Nucleus accumbens (tissue), 56 donors: ENCODE measurements around the gene MPP4.
"Not testable (repeated sequence)": the region's sequence is repeated elsewhere in the genome, so short reads cannot be mapped to it uniquely, and the experiment has no call there.

Experiments
- DNase-seq, 56 donors: peaks; one replicate each; lab custom pipeline; 2025; lab: John Stamatoyannopoulos, UW

MPP4 gene

GRCh38 chr2:201674794-201675193, 23.6 kb downstream of the MPP4 start:
- DNase-seq, result no peak

- DNase-seq, result no peak
Observed at GRCh38 chr2:201674298-201674697, 24.1 kb downstream of the MPP4 start.

- DNase-seq, result no peak
Observed at GRCh38 chr2:201673546-201673945, 24.9 kb downstream of the MPP4 start.

- not testable (repeated sequence) for DNase-seq
Observed at GRCh38 chr2:201671205-201671604, 27.2 kb downstream of the MPP4 start.

GRCh38 chr2:201669865-201670264, 28.6 kb downstream of the MPP4 start:
- DNase-seq, result no peak

GRCh38 chr2:201668402-201668910, 30.0 kb downstream of the MPP4 start:
- no peak for DNase-seq

GRCh38 chr2:201664334-201664733, 34.1 kb downstream of the MPP4 start:
- DNase-seq, result no peak

- no peak for DNase-seq
Observed at GRCh38 chr2:201661366-201661765, 37.1 kb downstream of the MPP4 start.

- no peak for DNase-seq
Observed at GRCh38 chr2:201660293-201660895, 38.0 kb downstream of the MPP4 start.

GRCh38 chr2:201656740-201657139, 41.7 kb downstream of the MPP4 start:
- no peak for DNase-seq

GRCh38 chr2:201656102-201656501, 42.3 kb downstream of the MPP4 start:
- DNase-seq, result no peak

GRCh38 chr2:201654616-201655384, 43.6 kb downstream of the MPP4 start:
- DNase-seq, result no peak

- DNase-seq, result no peak
Observed at GRCh38 chr2:201653221-201653620, 45.2 kb downstream of the MPP4 start.

GRCh38 chr2:201649442-201649841, 49.0 kb downstream of the MPP4 start:
- no peak for DNase-seq

GRCh38 chr2:201647431-201647830, 51.0 kb downstream of the MPP4 start:
- no peak for DNase-seq

GRCh38 chr2:201644001-201644400, 54.4 kb downstream of the MPP4 start:
- peak in 8 of 56 donors; percentile 1 to 27 (median 4) for DNase-seq

- DNase-seq, result peak in 36 of 56 donors; percentile 9 to 83 (median 56)
Observed at GRCh38 chr2:201643216-201643890, 55.1 kb downstream of the MPP4 start, which contains the start of gene TMEM237. Gene TMEM237, minus strand, starts transcription at chr2:201643503. Its CDS starts 103 bp downstream, at chr2:201643400.

GRCh38 chr2:201642579-201643215, 55.7 kb downstream of the MPP4 start:
- peak in 55 of 56 donors; percentile 5 to 87 (median 72) for DNase-seq

- DNase-seq, result peak in 8 of 56 donors; percentile 53 to 86 (median 67)
Observed at GRCh38 chr2:201642086-201642578, 56.3 kb downstream of the MPP4 start.

- DNase-seq, result no peak
Observed at GRCh38 chr2:201639205-201639604, 59.2 kb downstream of the MPP4 start.
